Measurements from ENCODE around the gene ANKS1B.

The ANKS1B gene

GRCh38 chr12:99110212-99110611 is 874.5 kb downstream of the ANKS1B start:
- ATAC-seq = no peak
- TF ChIP-seq ARNTL (CRISPR knock-in tag; IDR thresholded peaks at IDR 0.05; ENCODE audit: borderline replicate concordance, low read depth) (no peak), TCF4 (CRISPR knock-in tag; IDR thresholded peaks at IDR 0.05; ENCODE audit: borderline replicate concordance) (no peak), ZNF70 (CRISPR knock-in tag; IDR thresholded peaks at IDR 0.05) (no peak), ZNF565 (CRISPR knock-in tag; conservative IDR thresholded peaks at IDR 0.05; ENCODE audit: low read depth) (no peak), OSR1 (CRISPR knock-in tag; IDR thresholded peaks at IDR 0.05) (no peak), SNAI2 (CRISPR knock-in tag; IDR thresholded peaks at IDR 0.05) (no peak), PPARA (CRISPR knock-in tag; IDR thresholded peaks at IDR 0.05; ENCODE audit: borderline replicate concordance) (no peak), CSDC2 (CRISPR knock-in tag; IDR thresholded peaks at IDR 0.05) (no peak), RARB (CRISPR knock-in tag; IDR thresholded peaks at IDR 0.05) (no peak), ZC3H10 (CRISPR knock-in tag; IDR thresholded peaks at IDR 0.05) (no peak), BACH2 (CRISPR knock-in tag; IDR thresholded peaks at IDR 0.05; ENCODE audit: borderline replicate concordance) (no peak), GLIS3 (CRISPR knock-in tag; IDR thresholded peaks at IDR 0.05) (no peak)
- TF ChIP-seq, protein P1, sequence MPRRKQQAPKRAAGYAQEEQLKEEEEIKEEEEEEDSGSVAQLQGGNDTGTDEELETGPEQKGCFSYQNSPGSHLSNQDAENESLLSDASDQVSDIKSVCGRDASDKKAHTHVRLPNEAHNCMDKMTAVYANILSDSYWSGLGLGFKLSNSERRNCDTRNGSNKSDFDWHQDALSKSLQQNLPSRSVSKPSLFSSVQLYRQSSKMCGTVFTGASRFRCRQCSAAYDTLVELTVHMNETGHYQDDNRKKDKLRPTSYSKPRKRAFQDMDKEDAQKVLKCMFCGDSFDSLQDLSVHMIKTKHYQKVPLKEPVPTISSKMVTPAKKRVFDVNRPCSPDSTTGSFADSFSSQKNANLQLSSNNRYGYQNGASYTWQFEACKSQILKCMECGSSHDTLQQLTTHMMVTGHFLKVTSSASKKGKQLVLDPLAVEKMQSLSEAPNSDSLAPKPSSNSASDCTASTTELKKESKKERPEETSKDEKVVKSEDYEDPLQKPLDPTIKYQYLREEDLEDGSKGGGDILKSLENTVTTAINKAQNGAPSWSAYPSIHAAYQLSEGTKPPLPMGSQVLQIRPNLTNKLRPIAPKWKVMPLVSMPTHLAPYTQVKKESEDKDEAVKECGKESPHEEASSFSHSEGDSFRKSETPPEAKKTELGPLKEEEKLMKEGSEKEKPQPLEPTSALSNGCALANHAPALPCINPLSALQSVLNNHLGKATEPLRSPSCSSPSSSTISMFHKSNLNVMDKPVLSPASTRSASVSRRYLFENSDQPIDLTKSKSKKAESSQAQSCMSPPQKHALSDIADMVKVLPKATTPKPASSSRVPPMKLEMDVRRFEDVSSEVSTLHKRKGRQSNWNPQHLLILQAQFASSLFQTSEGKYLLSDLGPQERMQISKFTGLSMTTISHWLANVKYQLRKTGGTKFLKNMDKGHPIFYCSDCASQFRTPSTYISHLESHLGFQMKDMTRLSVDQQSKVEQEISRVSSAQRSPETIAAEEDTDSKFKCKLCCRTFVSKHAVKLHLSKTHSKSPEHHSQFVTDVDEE (CRISPR knock-in tag; IDR thresholded peaks at IDR 0.05) = no peak
- TF ChIP-seq, protein P2, sequence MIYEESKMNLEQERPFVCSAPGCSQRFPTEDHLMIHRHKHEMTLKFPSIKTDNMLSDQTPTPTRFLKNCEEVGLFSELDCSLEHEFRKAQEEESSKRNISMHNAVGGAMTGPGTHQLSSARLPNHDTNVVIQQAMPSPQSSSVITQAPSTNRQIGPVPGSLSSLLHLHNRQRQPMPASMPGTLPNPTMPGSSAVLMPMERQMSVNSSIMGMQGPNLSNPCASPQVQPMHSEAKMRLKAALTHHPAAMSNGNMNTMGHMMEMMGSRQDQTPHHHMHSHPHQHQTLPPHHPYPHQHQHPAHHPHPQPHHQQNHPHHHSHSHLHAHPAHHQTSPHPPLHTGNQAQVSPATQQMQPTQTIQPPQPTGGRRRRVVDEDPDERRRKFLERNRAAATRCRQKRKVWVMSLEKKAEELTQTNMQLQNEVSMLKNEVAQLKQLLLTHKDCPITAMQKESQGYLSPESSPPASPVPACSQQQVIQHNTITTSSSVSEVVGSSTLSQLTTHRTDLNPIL (CRISPR knock-in tag; IDR thresholded peaks at IDR 0.05; ENCODE audit: low read depth) = no peak
- TF ChIP-seq, protein P3, sequence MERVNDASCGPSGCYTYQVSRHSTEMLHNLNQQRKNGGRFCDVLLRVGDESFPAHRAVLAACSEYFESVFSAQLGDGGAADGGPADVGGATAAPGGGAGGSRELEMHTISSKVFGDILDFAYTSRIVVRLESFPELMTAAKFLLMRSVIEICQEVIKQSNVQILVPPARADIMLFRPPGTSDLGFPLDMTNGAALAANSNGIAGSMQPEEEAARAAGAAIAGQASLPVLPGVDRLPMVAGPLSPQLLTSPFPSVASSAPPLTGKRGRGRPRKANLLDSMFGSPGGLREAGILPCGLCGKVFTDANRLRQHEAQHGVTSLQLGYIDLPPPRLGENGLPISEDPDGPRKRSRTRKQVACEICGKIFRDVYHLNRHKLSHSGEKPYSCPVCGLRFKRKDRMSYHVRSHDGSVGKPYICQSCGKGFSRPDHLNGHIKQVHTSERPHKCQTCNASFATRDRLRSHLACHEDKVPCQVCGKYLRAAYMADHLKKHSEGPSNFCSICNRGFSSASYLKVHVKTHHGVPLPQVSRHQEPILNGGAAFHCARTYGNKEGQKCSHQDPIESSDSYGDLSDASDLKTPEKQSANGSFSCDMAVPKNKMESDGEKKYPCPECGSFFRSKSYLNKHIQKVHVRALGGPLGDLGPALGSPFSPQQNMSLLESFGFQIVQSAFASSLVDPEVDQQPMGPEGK (CRISPR knock-in tag; IDR thresholded peaks at IDR 0.05; ENCODE audit: borderline replicate concordance) = no peak

DNA sequence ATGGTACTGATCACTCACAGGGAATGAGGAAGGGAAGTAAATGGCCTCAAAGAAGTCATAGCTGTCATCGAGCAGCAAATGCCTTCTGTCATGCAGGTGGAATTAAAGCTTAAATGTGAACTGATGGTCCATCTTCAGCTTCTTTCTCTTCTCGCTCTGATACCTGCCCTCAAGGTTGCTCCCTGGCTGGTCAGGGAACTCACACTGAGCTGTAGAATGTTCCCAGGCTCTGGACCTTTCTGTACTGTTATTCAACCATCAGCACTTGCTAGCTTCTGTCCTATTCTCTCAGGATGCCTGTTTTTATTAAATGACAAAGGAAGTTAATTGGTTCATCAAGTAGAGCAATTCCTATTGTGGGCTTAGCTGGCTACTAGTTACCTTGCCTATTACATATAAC is 875.8 kb downstream of the ANKS1B start:
- ATAC-seq = no peak
- TF ChIP-seq CSRNP3 (CRISPR knock-in tag; IDR thresholded peaks at IDR 0.05) = no peak
- TF ChIP-seq ZNF565 (CRISPR knock-in tag; conservative IDR thresholded peaks at IDR 0.05; ENCODE audit: low read depth) = no peak
- TF ChIP-seq CSDC2 (CRISPR knock-in tag; IDR thresholded peaks at IDR 0.05) = no peak
- TF ChIP-seq PPARA (CRISPR knock-in tag; IDR thresholded peaks at IDR 0.05; ENCODE audit: borderline replicate concordance) = no peak
- no peak for TF ChIP-seq ZNF8 (CRISPR knock-in tag; IDR thresholded peaks at IDR 0.05)
- no peak for TF ChIP-seq ZNF70 (CRISPR knock-in tag; IDR thresholded peaks at IDR 0.05)
- TF ChIP-seq, protein P4, sequence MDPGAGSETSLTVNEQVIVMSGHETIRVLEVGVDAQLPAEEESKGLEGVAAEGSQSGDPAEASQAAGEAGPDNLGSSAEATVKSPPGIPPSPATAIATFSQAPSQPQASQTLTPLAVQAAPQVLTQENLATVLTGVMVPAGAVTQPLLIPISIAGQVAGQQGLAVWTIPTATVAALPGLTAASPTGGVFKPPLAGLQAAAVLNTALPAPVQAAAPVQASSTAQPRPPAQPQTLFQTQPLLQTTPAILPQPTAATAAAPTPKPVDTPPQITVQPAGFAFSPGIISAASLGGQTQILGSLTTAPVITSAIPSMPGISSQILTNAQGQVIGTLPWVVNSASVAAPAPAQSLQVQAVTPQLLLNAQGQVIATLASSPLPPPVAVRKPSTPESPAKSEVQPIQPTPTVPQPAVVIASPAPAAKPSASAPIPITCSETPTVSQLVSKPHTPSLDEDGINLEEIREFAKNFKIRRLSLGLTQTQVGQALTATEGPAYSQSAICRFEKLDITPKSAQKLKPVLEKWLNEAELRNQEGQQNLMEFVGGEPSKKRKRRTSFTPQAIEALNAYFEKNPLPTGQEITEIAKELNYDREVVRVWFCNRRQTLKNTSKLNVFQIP (CRISPR knock-in tag; IDR thresholded peaks at IDR 0.05; ENCODE audit: borderline replicate concordance, low read depth) = no peak
- no peak for TF ChIP-seq ZFP3 (CRISPR knock-in tag; IDR thresholded peaks at IDR 0.05)
- no peak for TF ChIP-seq ISL1 (CRISPR knock-in tag; IDR thresholded peaks at IDR 0.05)

DNA sequence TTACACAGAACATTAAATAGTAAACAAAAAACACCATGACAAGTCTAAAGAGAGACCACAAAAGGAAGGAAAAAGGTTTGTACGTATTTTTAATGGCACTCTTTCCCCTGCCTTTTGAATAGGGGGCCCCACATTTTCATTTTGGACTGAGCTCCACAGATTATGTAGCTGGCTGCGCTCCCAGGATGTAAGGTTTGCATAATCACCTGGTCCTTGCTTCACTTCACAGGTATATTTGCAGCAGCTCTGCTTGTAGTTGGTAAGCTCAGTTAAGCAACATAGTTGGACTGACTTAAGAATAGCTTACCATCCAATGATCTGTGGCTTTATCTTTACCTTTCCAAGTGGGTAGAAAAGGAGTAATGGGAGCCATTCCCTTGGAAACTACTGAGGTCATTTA is 885.0 kb downstream of the ANKS1B start:
- no peak for ATAC-seq
- TF ChIP-seq TCF4 (CRISPR knock-in tag; IDR thresholded peaks at IDR 0.05; ENCODE audit: borderline replicate concordance) = no peak
- TF ChIP-seq, protein P3 (CRISPR knock-in tag; IDR thresholded peaks at IDR 0.05; ENCODE audit: borderline replicate concordance) = no peak
- TF ChIP-seq BACH2 (CRISPR knock-in tag; IDR thresholded peaks at IDR 0.05; ENCODE audit: borderline replicate concordance) = no peak
- TF ChIP-seq ZNF8 (CRISPR knock-in tag; IDR thresholded peaks at IDR 0.05) = no peak
